K562 (cell line): ENCODE measurements around the gene TMEM72. TPM values are rescaled to one million over a fixed set of nuclear protein-coding genes. Genes with fewer than 3 reads are reported as not detected.
A peak's percentile ranks its signal among the peaks of the same experiment; 100 is the strongest.

ENCODE experiments used
- ATAC-seq: fragments of 200-7000 bp; cut with Tn5 transposase; 3 replicates; pipeline ENCODE4 v1.9.1; 2020; ENCODE audit warnings: moderate library complexity
- BruUV-seq: library from RNA; stranded (reverse); fragments of 400-500 nt; replicated peaks from 2 replicates; lab custom pipeline; 2021; lab: Mats Ljungman, UMichigan
- CTCF ChIA-PET: fragments of 300-600 bp; formaldehyde crosslinking; extraction: SDS; loops from one replicate; lab custom pipeline; 2021; ENCODE audit warnings: low intra/inter-chr PET ratio; lab: Yijun Ruan, JAX
- POLR2A ChIA-PET: fragments of 300-600, 350-650 bp; sonication (Branson Sonifier 250); formaldehyde crosslinking; extraction: SDS; loops from one replicate; lab custom pipeline; 2021; ENCODE audit warnings: antibody characterized with exemption, inconsistent platforms; lab: Yijun Ruan, JAX
- DNase-seq, 4 experiments: peaks; one replicate each; pipeline versions ENCODE4 v3.0.0 to v3.0.0-alpha.2; 2011 to 2018; ENCODE audit warnings: low spot score in 3 of 4, mixed read lengths in 3 of 4; ENCODE audit errors: extremely low read depth in 1 of 4
- FAIRE-seq: peaks from 2 replicates; lab custom pipeline; 2011; peaks lifted over from hg19 to GRCh38; lab: Jason Lieb, UNC
- H2AFZ ChIP-seq: 2 replicates; pipeline ENCODE4 v1.6.0; 2011; ENCODE audit warnings: low read depth, low read length, control low read depth, inconsistent platforms
- H3K27ac ChIP-seq: fragments of 200-600 bp; 3 replicates; pipeline ENCODE4 v1.8.0; 2011; ENCODE audit warnings: low read depth, mild to moderate bottlenecking, control low read depth, inconsistent platforms, low read length, moderate library complexity, mixed read lengths; ENCODE audit errors: extremely low read depth
- H3K27me3 ChIP-seq, 2 experiments: fragments of 300-600 bp in 1 of 2; 2 replicates in 1 of 2; 3 replicates in 1 of 2; pipeline versions ENCODE4 v1.6.0 to v1.8.0; 2011; ENCODE audit warnings: inconsistent platforms in 2 of 2, low read length in 2 of 2, mild to moderate bottlenecking in 1 of 2, mixed read lengths in 1 of 2, moderate library complexity in 1 of 2; ENCODE audit not compliant: control insufficient read depth in 2 of 2, insufficient read depth in 2 of 2
- H3K36me3 ChIP-seq: fragments of 300-600 bp; 3 replicates; pipeline ENCODE4 v1.8.0; 2011; ENCODE audit warnings: mild to moderate bottlenecking, low read length, inconsistent platforms; ENCODE audit not compliant: control insufficient read depth, insufficient read depth
- H3K4me1 ChIP-seq, 2 experiments: fragments of 200-600 bp in 1 of 2; replicated peaks in 1 of 2; 2 replicates in 1 of 2; 3 replicates in 1 of 2; pipeline versions ENCODE4 v1.5.1 to v1.8.0; 2011; ENCODE audit warnings: inconsistent platforms in 2 of 2, low read length in 2 of 2, mild to moderate bottlenecking in 1 of 2, mixed read lengths in 1 of 2, moderate library complexity in 1 of 2; ENCODE audit not compliant: control insufficient read depth in 2 of 2, insufficient read depth in 2 of 2
- H3K4me2 ChIP-seq: 2 replicates; pipeline ENCODE4 v1.6.1; 2011; ENCODE audit warnings: low read length, control low read depth, inconsistent platforms, mixed read lengths; ENCODE audit not compliant: insufficient read depth
- H3K4me3 ChIP-seq: fragments of 200-600 bp; sonication (generic), shearing (Covaris generic); 2 replicates; pipeline ENCODE4 v1.5.1; 2016; ENCODE audit warnings: control low read depth, inconsistent platforms
- H3K79me2 ChIP-seq: fragments of 200-600 bp; 3 replicates; pipeline ENCODE4 v1.8.0; 2011; ENCODE audit warnings: low read length, inconsistent platforms; ENCODE audit not compliant: control insufficient read depth, insufficient read depth
- H3K9ac ChIP-seq, 2 experiments: 2 replicates each; pipeline versions ENCODE4 v1.6.0 to v1.6.1; 2011; ENCODE audit warnings: low read depth in 2 of 2, low read length in 2 of 2, control low read depth in 1 of 2, inconsistent platforms in 1 of 2, mild to moderate bottlenecking in 1 of 2, mixed read lengths in 1 of 2; ENCODE audit not compliant: insufficient read depth in 1 of 2
- H3K9me1 ChIP-seq: one replicate; pipeline ENCODE4 v1.6.0; 2011; ENCODE audit warnings: inconsistent platforms, mild to moderate bottlenecking, low read length, moderate library complexity; ENCODE audit not compliant: control insufficient read depth, insufficient read depth
- H3K9me3 ChIP-seq: replicated peaks from 2 replicates; pipeline ENCODE4 v1.5.1; 2011; ENCODE audit warnings: low read depth, low read length, inconsistent platforms; ENCODE audit not compliant: control insufficient read depth, insufficient read depth
- H4K20me1 ChIP-seq: replicated peaks from 2 replicates; pipeline ENCODE4 v1.6.1; 2011; ENCODE audit warnings: low read length, inconsistent platforms, mixed read lengths; ENCODE audit not compliant: control insufficient read depth, insufficient read depth
- CTCF ChIP-seq, 3 experiments: IDR thresholded peaks in 2 of 3; conservative IDR thresholded peaks in 1 of 3; 2 replicates each; pipeline ENCODE4 v1.5.1; 2011 to 2012; ENCODE audit warnings: low read length in 3 of 3, mild to moderate bottlenecking in 3 of 3, control low read depth in 2 of 3, improper control_type of control experiment in 1 of 3, inconsistent platforms in 1 of 3, low read depth in 1 of 3, mixed read lengths in 1 of 3, moderate library complexity in 1 of 3; ENCODE audit not compliant: insufficient read depth in 2 of 3
- RAD21 ChIP-seq, 2 experiments: fragments of 250-450 bp in 1 of 2; fragments of 450-650 bp in 1 of 2; sonication (Bioruptor Pico) in 1 of 2; formaldehyde crosslinking in 1 of 2; IDR thresholded peaks in 1 of 2; conservative IDR thresholded peaks in 1 of 2; 2 replicates each; pipeline versions ENCODE4 v1.4.0 to v1.8.0; 2020 to 2022; ENCODE audit warnings: mild to moderate bottlenecking in 2 of 2, moderate library complexity in 1 of 2
- ZFP1 ChIP-seq: fragments of 450-650 bp; formaldehyde crosslinking; IDR thresholded peaks from 2 replicates; pipeline ENCODE4 v1.4.0; 2020; ENCODE audit warnings: mild to moderate bottlenecking, mixed read lengths
- WGBS: fragments of 100-300 bp; shearing (Covaris generic); methylation state at CpG from one replicate; pipeline ENCODE4 v1.1.6; 2016; ENCODE audit warnings: low coverage, mixed read lengths; ENCODE audit not compliant: insufficient coverage; ENCODE audit errors: missing lambda C conversion rate; 5-methylcytosine and 5-hydroxymethylcytosine counted together
- in situ Hi-C: fragments of 300-500 bp; cut with MboI; formaldehyde crosslinking; loops from 4 replicates; pipeline ENCODE4 v1.15.0; 2018; ENCODE audit warnings: inconsistent platforms, mixed read lengths
- intact Hi-C: fragments of 100-400 bp; cut with micrococcal nuclease; formaldehyde crosslinking; loops from 2 replicates; pipeline ENCODE4 v1.14.2; 2022
- polyA plus RNA-seq, 8 experiments: library from polyadenylated mRNA; depleted of rRNA in 4 of 8; stranded (reverse) in 5 of 8; unstranded in 3 of 8; fragments of >200 nt; fragmentation: Nextera tagmentation in 2 of 8; fragmentation: Illumina TruSeq in 1 of 8; extraction: Ambion mirVana in 2 of 8; extraction: Trizol in 1 of 8; gene quantifications; 2 replicates each; pipeline versions ENCODE4 v1.2.1 to v1.2.3, GENCODE V29; 2011 to 2014; ENCODE audit warnings: inconsistent platforms in 1 of 8, missing spikeins in 1 of 8
- total RNA-seq, 7 experiments: library from RNA; depleted of rRNA in 6 of 7; stranded (reverse); fragments of >200 nt in 6 of 7; fragmentation: Illumina TruSeq in 2 of 7; extraction: Trizol in 2 of 7; gene quantifications; 2 replicates each; pipeline versions ENCODE4 v1.2.1 to v1.2.3, GENCODE V29; 2011 to 2021; ENCODE audit warnings: low replicate concordance in 1 of 7

TMEM72 gene
- total and polyA plus RNA-seq, 9 of the 15 experiments (the other 6 are each of a cell fraction or from before 2014, with no cell fraction given): not detected

GRCh38 chr10:44930904-44931620 is 19.9 kb downstream of the TMEM72 start:
- ChIA-PET CTCF (interaction anchor here (0.6 to 2.9 kb wide), 2 partner anchors 59 to 1260 kb away, joined by 3 to 25 read pairs; no protein-coding TSS in a partner anchor), POLR2A (no interaction called here)
- Histone ChIP-seq H3K4me1 (no peaks in the 10 kb centered on the region), H3K4me3 (no peak overlapping the region), H3K36me3 (no peaks in the 10 kb centered on the region), H3K9ac (no peak overlapping the region), H2AFZ (no peak overlapping the region), H3K9me3 (no peaks in the 10 kb centered on the region), H3K79me2 (no peaks in the 10 kb centered on the region), H4K20me1 (peaks cover 2% of the 10 kb centered on the region; the same call in 1 of the 2 replicates), H3K9me1 (no peaks in the 10 kb centered on the region), H3K27ac (no peak overlapping the region), H3K27me3 (peaks cover 9 to 44% of the 10 kb centered on the region in 2 experiments; a peak in 4 of 5 replicates), H3K4me2 (no peak overlapping the region)
- no peak for ATAC-seq
- in situ Hi-C loops (no loop called here), intact Hi-C loops (no loop called here)
- BruUV-seq: no TSS peak
- no peak for TF ChIP-seq ZFP1 (CRISPR knock-in tag)
- 0 out of 6 replicates have a peak, but pooled peaks of 1 of the 3 experiments have one; percentile 12 for TF ChIP-seq CTCF (IDR thresholded peaks at IDR 0.05 in 2 of 3, conservative IDR thresholded peaks at IDR 0.05 in 1 of 3; ENCODE audit: insufficient read depth in 2 of 3, low read depth in 1 of 3, low read length in 3 of 3)
- peak in 1 of 2 experiments; percentile 6; a peak in 1 of 4 replicates for TF ChIP-seq RAD21 (CRISPR knock-in tag; conservative IDR thresholded peaks at IDR 0.05 in 1 of 2, IDR thresholded peaks at IDR 0.05 in 1 of 2)
- 5% methylated on average over 4 of the region's 4 CpGs for WGBS
- no peak for FAIRE-seq
- DNase-seq: no peak
